Lower lobe of right lung (tissue), 2 donors: Measurements from ENCODE around the gene DPM2. TPM values are rescaled to one million over a fixed set of nuclear protein-coding genes. Genes with fewer than 3 reads are reported as not detected.

Experiments
- ATAC-seq, 2 donors: fragments of 200-7000 bp; cut with Tn5 transposase; one replicate each; pipeline ENCODE4 v1.9.1; 2020 to 2022; ENCODE audit warnings: mild to moderate bottlenecking in 2 of 2, moderate library complexity in 2 of 2
- DNase-seq: peaks from one replicate; pipeline ENCODE4 v3.0.0-alpha.2; 2020
- H3K27ac ChIP-seq: fragments of 200-600 bp; one replicate; pipeline ENCODE4 v1.8.0; 2022
- H3K27me3 ChIP-seq: fragments of 200-600 bp; one replicate; pipeline ENCODE4 v1.8.0; 2022; ENCODE audit warnings: low read depth
- H3K36me3 ChIP-seq: fragments of 200-600 bp; one replicate; pipeline ENCODE4 v1.8.0; 2022; ENCODE audit warnings: mild to moderate bottlenecking
- H3K4me1 ChIP-seq: fragments of 200-600 bp; one replicate; pipeline ENCODE4 v1.8.0; 2022
- H3K4me3 ChIP-seq: fragments of 200-600 bp; one replicate; pipeline ENCODE4 v1.8.0; 2022; ENCODE audit warnings: mild to moderate bottlenecking
- H3K9me3 ChIP-seq: fragments of 200-600 bp; one replicate; pipeline ENCODE4 v1.8.0; 2022
- CTCF ChIP-seq: fragments of 200-600 bp; IDR thresholded peaks from one replicate; pipeline ENCODE4 v1.8.0; 2022; ENCODE audit warnings: antibody characterized with exemption, mild to moderate bottlenecking
- intact Hi-C: fragments of 100-400 bp; cut with DNase I; formaldehyde crosslinking; loops from one replicate; pipeline ENCODE4 v1.11.0; 2022
- total RNA-seq: library from RNA; stranded (reverse); fragmentation: NEBNext Ultra II Directional; extraction: Animal tissue kit (Norgen Biotek cat#: 25700); gene quantifications from one replicate; pipeline ENCODE4 v1.2.1, GENCODE V29; 2021
- donor health status: DM: no; HTN: yes; CAD: no; lungs with severe emphysema.

The DPM2 gene
- total RNA-seq, 1 donor from 2014 or later: 33.7 TPM

DNA sequence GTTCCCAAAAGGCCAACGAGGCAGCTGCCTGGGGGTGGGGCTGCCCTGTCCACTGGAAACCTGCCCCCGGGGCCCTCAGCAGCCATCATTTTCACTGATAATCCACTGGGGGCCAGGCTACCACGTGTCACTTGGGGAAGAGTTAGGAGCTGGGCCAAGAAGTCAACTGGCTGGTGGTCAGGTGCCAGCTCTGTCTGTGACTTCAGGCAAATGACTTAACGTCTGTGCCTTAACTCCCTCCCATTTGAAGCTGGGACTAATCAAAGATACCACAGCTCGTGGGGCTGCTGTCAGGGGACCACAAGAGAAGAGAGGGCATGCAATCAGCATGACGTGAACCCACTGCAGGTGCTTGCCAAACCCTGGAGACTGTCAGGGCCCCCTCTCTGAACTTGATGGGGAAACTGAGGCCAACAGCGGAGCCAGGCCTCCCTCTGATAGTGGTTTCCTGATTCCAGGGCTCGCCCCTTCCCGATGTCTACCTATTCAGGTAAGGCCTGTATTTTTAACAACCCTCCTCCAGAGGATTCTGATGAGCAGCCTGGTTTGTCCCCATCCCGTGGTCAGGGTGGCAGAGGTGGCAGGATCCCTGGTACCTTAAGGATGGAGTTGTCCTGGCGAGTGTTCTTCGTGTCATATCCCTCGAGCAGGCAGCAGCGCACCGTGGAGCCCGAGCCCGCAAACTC, 12.3 kb upstream of the DPM2 start:
- ATAC-seq: no peak
- Histone ChIP-seq H3K4me1 (peaks cover 19% of the 10 kb centered on the region), H3K27ac (no peak overlapping the region), H3K9me3 (no peaks in the 10 kb centered on the region), H3K4me3 (no peak overlapping the region), H3K27me3 (no peaks in the 10 kb centered on the region), H3K36me3 (peaks cover 15% of the 10 kb centered on the region)
- no peak for TF ChIP-seq CTCF
- intact Hi-C loops: loop anchor here (10.0 kb wide), 1 partner anchor 95 kb away; no protein-coding TSS in a partner anchor
- no peak for DNase-seq

DNA sequence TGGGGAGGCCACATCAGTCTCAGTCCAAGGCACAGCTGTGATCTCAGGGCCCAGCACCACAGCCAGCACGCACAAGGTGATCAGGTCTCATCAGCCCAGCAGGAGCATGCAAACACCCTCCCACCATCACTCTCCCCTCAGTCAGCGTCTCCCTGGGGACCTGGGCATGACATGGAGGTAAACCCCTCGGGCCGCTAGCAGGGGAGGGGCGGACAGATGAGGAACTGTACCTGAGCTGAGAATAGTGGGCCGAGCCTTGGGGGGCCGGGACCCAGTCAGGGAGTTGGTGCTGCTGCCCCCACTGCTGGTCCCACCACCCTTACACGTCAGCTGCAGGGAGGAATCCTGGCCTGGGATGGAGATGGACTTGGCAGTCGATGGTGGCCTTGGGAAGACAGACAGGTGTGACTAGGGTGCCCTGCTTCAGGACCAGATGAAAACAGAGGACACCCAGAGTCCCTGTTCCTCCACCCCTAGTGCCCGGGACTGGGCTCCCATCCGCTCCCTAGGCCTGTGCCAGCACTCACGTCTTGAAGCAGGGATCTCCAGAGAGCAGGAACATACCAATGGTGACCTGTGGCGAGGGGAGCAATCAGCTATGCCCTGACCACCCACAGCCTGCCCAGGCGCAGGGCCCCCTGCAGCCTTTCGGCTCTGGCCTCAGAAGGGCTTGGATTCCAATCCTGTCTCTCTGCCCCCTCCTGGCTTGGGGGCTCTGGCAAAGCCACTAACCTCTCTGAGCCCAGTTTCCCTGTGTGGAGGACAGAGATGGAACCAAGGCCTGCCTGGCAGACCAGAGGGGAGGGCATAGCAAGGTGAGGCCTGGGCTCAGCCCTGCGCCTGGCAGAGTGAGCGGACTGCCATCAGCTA, 10.4 kb upstream of the DPM2 start:
- no peak for TF ChIP-seq CTCF
- H3K4me3 ChIP-seq: no peak overlapping the region
- peaks cover 29% of the 10 kb centered on the region for H3K36me3 ChIP-seq
- no peaks in the 10 kb centered on the region for H3K9me3 ChIP-seq
- intact Hi-C loops: loop anchor here (10.0 kb wide), 1 partner anchor 97 kb away; no protein-coding TSS in a partner anchor
- H3K4me1 ChIP-seq: peaks cover 25% of the 10 kb centered on the region
- DNase-seq (no peak), ATAC-seq (no peak)
- H3K27ac ChIP-seq: no peak overlapping the region
- H3K27me3 ChIP-seq: no peaks in the 10 kb centered on the region

DNA sequence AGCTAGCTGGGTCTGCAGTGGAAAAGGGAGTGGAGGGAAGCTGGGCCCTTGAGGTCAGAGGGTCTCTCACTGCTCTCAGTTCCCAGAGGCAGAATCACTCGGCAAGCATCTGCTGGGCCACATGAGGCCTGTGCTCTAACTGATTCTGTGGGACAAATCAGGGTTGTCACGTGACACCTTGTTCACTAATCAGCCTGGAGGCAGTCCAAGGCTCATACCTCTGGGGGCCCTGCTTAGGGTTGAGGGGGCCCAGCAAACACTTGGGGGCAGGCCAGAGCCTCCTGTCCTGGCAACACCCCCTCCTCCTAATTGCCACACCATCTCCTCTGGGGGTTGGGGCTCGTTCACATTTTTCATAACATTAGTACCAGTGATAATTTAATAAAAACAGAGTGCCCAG, 9.1 kb upstream of the DPM2 start:
- no peaks in the 10 kb centered on the region for H3K9me3 ChIP-seq
- peaks cover 32% of the 10 kb centered on the region for H3K4me1 ChIP-seq
- ATAC-seq (no peak), DNase-seq (no peak)
- no peak overlapping the region for H3K27ac ChIP-seq
- intact Hi-C loops: loop anchor here (10.0 kb wide), 1 partner anchor 98 kb away; no protein-coding TSS in a partner anchor
- no peak for TF ChIP-seq CTCF
- H3K4me3 ChIP-seq: no peak overlapping the region
- H3K36me3 ChIP-seq: peaks cover 43% of the 10 kb centered on the region
- H3K27me3 ChIP-seq: no peaks in the 10 kb centered on the region

DNA sequence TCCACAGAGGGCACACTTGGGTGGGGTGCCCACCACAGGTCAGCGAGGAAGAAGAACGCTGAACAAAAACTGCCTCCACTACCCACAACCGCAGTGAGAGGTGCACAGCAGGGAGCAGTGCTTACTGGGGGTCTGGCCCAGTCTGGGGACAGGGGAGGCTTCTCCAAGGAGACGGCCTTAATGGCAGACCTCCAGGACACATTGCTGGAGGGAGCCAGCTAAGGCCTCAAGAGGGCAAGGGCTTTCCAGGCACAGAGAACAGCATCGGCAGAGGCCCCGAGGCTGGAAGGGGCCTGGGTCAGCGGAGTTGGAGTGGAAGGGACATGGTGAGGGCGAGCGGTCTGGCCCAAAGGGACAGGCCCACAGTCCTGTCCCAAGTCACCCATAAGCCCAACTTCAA, 8.3 kb upstream of the DPM2 start:
- intact Hi-C loops: loop anchor here (10.0 kb wide), 1 partner anchor 99 kb away; no protein-coding TSS in a partner anchor
- TF ChIP-seq CTCF: no peak
- no peak overlapping the region for H3K27ac ChIP-seq
- H3K4me1 ChIP-seq: peaks cover 32% of the 10 kb centered on the region
- peaks cover 49% of the 10 kb centered on the region for H3K36me3 ChIP-seq
- DNase-seq: no peak
- no peaks in the 10 kb centered on the region for H3K27me3 ChIP-seq
- H3K4me3 ChIP-seq: no peak overlapping the region
- no peak for ATAC-seq
- H3K9me3 ChIP-seq: no peaks in the 10 kb centered on the region

- intact Hi-C loops: loop anchor here (10.0 kb wide), 1 partner anchor 99 kb away; no protein-coding TSS in a partner anchor
- Histone ChIP-seq H3K4me1 (peaks cover 27% of the 10 kb centered on the region), H3K27ac (no peak overlapping the region), H3K4me3 (no peak overlapping the region), H3K36me3 (peaks cover 50% of the 10 kb centered on the region), H3K27me3 (no peaks in the 10 kb centered on the region), H3K9me3 (no peaks in the 10 kb centered on the region)
- ATAC-seq (no peak), DNase-seq (no peak)
- no peak for TF ChIP-seq CTCF
Measured at GRCh38 chr9:127945338-127945737, 7.7 kb upstream of the DPM2 start.
